ENCODE measurements around the gene SLC6A13.

DNA sequence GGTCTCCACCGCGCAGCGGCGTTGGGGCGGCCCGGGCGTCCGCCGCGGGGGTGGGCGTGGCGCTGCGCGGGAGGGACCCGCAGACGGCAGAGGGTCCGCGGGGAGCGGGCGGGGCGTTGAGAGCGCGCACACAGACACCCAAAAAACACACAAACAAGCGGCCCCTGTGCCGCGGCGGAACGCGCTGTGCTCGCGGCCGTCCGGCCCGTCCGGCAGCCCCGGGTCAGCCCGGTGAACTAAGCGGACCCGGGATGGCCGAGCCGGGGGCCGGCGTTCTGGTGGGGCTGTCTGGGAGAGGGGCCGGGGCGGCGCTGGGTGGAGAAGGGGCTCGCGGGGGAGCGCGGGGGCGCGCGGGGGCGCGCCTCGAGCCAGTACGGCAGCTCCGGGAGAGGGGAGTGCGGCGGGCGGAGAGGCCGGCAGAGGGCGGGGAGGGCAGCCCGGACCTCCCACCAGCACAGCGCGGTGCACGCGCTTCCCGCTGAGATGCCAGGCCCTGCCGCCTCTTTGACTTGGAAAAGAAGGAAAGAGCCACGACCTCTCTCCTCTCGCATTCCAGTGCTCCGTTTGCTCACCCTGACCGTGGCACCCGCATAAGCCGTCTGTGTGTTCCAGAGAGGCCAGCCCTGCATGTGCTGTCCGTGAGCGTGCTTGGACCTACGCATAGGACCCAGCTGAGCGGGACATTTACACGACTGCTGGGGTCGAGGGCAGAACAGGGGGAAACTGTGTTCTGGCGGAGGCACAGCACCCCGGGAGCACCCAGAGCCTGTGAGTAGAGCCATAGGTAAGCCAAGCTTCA lies 59.0 kb downstream of the SLC6A13 start:
- TF ChIP-seq POLR2A (IDR thresholded peaks at IDR 0.05; ENCODE audit: low read depth, low read length) = no peak
- TF ChIP-seq TAF1 (IDR thresholded peaks at IDR 0.05; ENCODE audit: borderline replicate concordance, low read depth, low read length) = no peak

Data from GM12892 (cell line).